Stimulated activated CD8-positive, alpha-beta memory T cell treated with anti-CD3 and anti-CD28 coated beads, Interleukin-4, amount 100 ng/mL, for 4 hours (primary cell): Measurements from ENCODE around the gene MLST8.
"Not testable (repeated sequence)": the region's sequence is repeated elsewhere in the genome, so short reads cannot be mapped to it uniquely, and the experiment has no call there.

Experiments
- DNase-seq, 2 donors: peaks; one replicate each; pipeline ENCODE4 v3.0.0-alpha.2; 2020; ENCODE audit warnings: low read depth in 2 of 2, low spot score in 1 of 2

Gene MLST8

DNA sequence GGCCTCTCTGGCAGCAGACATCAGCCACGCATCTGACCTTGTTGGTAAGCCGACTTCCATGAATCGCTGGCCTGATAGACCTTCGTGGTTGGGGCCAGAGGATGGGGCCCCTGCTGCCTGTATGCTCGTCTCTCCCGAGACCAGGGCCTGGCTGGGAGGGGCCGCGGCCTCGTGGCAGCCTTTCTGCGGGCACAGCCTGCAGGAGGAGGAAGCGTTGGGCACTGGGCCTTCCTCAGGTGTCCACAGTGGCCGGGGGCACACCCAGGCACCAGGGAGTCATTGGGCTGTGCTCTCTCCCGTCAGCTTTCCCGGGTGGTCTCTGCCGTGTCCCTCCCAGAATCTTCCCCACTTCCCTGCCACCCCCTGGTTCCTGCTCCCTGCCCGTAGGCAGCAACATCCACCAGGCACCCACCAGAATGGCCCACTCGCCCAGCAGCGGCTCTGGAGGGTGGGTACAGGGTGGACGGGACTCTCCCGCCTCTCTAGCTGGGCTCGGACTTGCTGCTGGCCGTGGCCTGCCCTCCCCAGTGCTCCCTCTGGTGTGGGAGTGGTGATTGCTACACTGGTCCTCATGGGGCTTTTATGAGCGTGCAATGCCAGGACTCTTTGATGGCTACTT lies 24.5 kb downstream of the MLST8 start:
- DNase-seq: no peak

DNA sequence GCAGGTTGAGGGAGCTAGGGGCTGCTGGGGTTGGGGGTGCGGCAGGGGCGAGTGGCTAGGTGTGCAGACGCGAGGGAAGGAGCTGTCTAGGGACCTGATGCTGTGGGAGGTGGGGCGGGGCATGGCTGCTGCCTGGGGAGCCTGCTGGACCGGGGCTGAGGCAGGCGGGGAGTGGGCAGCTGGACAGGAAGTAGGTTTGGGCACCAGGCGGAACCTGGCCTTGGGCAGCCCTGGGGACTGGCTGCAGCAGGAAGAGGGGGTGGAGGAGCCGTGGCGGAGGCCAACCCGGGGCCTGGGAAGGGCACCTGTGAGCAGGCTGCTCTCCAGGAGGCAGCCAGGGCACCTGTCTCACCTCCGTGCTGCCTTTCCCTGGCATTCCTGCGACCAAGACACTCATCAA lies 25.1 kb downstream of the MLST8 start:
- DNase-seq: no peak

DNA sequence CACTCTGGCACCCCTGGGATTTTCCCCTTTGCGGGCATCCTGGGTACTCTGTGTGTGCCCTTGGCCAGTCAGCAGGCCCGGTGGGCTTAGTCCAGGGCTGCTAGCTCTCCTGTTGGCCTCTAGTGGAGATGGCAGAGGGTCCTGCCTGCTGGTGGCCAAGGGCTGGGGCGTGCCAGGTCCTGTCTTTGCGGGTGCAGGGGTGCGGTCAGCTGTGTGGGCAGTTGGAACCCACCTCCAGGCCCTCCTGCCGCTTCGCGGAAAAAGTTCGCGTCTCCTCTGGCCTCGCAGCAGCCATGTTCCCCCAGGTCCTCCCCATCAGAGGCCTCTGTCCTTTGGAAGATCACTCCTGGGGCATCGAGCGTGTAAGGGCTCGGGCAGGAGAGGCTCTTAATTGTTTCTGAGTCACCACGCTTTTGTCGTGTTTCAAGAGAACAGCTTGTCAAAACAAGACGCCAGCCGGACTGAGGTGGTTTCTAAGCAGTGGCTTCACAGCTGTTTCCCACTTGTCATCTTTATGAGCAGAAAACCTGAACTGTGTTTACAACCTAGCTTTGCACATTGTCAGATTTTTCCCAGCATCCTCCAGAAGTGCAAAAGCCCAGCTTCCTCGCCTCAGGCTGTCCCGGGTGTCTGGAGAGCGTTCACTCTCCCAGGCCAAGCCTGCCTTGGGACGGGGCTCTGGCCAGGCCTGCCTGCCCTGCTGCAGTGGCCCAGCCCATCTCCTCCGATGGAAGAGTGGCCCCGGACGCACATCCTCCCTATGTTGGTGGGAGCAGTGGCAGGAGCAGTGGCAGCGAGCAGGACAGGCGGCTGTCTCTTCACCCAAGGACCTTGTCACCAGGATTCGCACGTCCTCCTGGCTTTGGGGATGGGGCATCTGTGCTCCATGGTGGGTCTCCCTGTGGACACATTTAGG lies 26.0 kb downstream of the MLST8 start:
- DNase-seq: no peak

DNA sequence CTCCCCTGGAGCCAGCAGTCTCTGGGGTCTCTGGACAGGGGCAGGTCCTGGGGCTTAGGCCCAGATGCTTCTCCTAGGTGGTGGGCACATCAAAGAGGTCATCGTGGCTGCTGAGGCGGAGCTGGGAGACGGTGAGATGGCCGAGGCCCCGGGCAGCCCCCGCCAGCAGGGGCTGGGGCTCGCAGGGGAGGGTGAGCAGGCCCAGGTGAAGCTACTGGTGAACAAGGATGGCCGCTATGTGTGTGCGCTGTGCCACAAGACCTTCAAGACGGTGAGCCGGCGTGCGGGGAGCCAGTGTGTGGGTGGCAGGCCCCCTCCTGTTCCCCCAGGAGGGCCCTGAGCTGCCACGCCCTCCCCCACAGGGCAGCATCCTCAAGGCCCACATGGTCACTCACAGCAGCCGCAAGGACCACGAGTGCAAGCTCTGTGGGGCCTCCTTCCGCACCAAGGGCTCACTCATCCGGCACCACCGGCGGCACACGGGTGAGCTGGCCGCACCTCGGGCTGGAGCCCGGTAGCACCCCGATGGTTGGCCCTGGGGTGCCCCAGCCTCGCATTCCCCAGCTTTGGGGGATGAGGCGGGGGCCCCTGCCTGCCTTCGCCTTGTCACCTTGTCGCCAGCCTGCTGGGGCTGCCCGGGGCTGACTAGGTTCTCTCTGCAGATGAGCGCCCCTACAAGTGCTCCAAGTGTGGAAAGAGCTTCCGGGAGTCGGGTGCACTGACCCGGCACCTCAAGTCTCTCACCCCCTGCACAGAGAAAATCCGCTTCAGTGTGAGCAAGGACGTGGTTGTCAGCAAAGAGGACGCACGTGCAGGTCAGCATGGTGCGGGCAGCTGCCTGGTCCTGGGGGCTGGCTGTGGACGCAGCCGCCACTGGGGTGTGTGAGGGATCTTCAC lies 27.1 kb downstream of the MLST8 start:
- DNase-seq: no peak

GRCh38 chr16:2233046-2233775 lies 28.0 kb downstream of the MLST8 start:
- no peak for DNase-seq

DNA sequence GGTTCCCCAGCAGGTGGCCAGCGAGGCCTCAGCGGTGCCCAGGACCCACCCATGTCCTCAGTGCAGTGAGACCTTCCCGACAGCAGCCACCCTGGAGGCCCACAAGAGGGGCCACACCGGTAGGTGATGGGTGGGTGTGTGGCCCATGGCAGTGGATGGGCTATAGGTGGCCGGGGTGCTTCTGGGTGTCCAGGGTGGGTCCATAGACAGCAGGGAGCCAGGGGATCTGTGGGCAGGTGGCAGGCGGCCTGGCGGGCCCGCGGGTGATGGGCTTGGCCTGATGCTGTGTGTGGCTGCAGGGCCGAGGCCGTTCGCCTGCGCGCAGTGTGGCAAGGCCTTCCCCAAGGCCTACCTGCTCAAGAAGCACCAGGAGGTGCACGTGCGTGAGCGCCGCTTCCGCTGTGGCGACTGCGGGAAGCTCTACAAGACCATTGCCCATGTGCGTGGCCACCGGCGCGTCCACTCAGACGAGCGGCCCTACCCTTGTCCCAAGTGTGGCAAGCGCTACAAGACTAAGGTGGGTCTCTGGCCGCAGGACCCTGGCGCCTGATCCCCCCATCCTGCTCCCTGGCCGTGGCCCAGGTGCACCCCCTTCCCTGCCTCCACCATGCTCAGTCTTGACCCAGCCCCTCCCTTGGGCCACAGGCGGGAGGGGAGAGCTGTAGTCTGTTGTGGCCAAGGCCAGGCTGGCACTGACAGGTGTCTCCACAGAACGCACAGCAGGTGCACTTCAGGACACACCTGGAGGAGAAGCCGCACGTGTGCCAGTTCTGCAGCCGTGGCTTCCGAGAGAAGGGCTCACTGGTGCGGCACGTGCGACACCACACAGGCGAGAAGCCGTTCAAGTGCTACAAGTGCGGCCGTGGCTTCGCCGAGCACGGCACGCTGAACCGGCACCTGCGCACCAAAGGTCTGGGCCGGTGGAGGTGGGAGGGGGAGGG lies 28.9 kb downstream of the MLST8 start:
- no peak for DNase-seq

- no peak for DNase-seq
Observed at GRCh38 chr16:2234813-2235170, 29.5 kb downstream of the MLST8 start.

- DNase-seq: no peak
Observed at GRCh38 chr16:2235234-2235651, 30.0 kb downstream of the MLST8 start.

DNA sequence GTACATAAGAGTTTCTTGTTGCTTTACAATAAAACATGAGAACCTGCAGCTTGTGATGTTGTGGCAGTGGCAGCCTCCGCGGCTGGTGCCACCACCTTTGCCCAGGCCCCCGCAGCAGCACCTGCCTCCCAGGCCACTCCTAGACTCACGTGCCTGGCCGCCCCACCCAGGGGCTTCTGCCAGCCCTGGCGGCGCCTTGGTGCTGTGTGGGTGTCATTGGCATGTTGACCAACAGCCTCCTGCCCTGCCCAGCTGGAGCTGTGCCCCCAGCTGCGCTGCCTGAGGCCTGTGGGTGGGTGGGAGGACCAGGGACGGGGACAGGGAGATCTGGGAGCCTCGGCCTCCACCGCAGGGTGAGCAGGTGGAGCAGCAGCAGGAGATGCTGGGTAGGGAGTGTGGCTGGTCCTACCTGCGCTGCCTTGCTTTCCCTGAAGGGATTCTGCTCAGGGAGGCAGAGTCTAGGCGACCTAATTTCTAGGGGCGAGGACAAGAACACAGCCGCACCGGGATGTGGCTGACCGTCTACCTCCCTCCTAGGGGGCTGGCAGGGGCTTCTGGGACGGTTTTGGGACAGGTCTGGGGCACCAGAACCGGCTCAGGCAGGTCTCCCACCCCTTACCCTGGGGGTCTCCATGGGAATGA lies 30.6 kb downstream of the MLST8 start:
- DNase-seq: no peak

DNA sequence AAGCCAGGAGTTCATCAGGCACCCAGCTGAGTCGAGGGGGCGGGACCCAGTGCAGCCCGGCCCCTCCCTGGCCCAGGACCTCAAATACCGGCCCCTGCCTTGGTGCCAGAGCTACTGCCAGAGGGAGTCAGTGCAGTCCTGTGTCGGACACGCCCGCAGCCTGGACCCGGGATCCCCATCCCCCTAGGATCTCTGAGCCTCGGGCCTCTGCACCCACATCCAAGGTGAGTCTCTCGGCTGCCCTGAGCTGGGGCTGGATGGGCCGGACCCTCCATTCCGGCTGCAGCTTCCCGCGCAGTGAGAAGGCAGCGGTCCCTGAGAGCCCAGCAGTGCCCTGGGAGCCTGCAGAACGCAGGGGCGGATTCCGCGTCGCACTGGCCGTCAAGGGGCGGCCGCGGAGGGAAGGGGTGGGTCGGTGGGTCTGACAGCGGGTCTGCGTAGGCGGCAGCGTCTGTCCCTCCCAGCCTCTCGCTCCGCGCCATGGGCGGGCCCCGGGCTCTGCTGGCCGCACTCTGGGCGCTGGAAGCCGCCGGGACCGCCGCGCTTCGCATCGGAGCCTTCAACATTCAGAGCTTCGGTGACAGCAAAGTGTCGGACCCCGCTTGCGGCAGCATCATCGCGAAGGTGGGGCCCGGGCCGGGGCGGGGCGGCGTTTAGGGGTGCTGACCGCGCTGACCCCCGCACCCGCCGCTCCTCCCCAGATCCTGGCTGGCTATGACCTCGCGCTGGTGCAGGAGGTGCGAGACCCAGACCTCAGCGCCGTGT lies 31.3 kb downstream of the MLST8 start, which contains the start of gene DNASE1L2:
Gene DNASE1L2, plus strand, starts transcription at position 108 of the 765 bp plus-strand sequence. Its CDS starts 373 bp downstream, at position 481.
- DNase-seq: no peak

DNA sequence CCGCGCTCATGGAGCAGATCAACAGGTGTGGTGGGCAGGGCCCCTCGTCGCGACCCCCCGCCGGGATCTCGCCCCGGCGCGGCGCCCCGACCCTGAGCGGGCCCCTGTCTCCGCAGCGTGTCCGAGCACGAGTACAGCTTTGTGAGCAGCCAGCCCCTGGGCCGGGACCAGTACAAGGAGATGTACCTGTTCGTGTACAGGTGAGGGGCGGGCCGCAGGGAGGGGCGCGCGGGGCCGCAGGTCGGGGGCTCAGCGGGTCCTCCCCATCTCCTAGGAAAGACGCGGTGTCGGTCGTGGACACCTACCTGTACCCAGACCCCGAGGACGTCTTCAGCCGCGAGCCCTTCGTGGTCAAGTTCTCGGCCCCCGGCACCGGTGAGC lies 31.8 kb downstream of the MLST8 start:
- DNase-seq: no peak

GRCh38 chr16:2237493-2238149 lies 32.4 kb downstream of the MLST8 start:
- DNase-seq: no peak

DNA sequence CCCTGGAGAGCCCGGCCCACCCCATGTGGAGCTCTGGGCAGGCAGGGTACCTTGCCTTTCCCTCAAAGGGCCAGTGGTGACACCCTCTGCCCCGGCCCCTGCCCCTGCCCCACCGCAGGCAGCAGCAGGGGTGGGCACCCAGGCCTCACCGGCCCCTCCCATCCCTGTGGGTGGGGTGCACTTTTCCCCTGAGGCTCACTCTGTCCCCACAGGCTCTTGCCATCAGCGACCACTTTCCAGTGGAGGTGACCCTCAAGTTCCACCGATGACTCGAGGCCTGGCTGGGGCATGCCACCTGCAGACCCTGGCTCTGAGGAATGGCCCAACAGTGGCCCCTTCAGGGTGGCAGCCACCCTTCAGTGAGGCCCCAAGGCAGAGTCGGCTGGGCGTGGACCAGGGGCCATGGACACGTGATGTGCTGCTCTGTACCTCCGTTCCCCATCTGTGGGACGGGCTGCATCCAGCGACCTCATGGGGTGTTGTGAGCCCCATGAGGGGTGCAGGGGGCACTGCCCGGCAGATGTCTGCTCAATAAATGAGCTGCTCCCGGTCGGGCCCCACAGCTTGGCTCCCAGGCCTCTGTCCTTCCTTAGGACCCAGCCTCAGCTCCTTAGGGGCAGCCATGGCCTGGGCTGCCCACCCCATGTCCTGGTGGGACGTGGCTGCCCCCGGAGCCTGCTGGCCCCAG lies 33.0 kb downstream of the MLST8 start:
- no peak for DNase-seq

DNA sequence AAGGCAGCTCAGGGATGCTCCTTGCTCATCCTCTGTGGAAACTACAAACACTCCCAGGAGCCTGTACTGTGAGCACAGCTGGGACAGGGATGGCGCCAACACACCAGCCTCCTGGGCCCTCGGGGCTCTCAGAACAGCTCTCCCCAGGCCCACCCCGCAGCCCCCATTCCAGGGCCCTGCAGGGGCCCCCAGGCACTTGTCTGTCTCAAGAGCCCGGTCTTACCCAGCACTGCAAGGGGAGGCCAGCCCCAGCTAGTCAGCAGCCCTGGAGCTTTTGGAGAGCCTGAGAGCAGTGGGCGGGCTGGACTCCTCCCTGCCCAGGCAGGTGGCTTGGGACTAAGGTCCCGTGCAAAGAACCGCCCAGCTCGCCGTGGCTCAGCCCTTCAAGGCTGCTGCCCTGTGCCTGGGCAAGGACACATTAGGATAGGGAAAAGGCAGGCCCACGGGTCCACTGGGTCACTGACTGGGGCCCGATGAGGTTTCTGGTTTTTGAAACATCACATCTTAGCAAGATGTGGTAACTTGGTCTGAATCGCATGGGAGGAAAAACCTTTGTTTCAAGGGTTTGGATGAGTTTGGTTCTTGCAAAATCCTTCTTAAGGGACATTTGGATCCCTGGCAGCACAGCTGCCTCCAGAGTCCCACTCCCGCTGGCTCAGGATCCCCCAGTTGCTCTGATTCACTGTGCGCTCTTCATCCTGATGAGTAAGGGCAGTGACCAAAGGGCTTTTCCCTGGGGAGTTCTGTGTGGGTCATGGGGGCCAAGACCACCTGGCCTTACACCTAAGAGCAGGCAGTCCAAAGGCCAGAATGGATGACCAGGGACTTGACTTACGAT lies 33.8 kb downstream of the MLST8 start:
- DNase-seq: no peak

- not testable (repeated sequence) for DNase-seq
Observed at GRCh38 chr16:2240331-2240730, 35.1 kb downstream of the MLST8 start.

GRCh38 chr16:2242598-2242997 lies 37.3 kb downstream of the MLST8 start:
- no peak for DNase-seq
